Astrocyte of the spinal cord (primary cell): ENCODE data around the gene DUOXA1.

Source experiments
- DNase-seq: peaks from one replicate; pipeline ENCODE4 v3.0.0; 2011; ENCODE audit warnings: low read depth, low spot score
- H3K4me3 ChIP-seq: 2 replicates; pipeline ENCODE4 v1.5.1; 2011; ENCODE audit warnings: low read depth, mild to moderate bottlenecking, low read length, moderate library complexity
- in situ Hi-C: cut with HindIII; loops from 2 replicates; pipeline ENCODE4 v1.10.0; 2017; ENCODE audit warnings: low sequenced_read_pairs
- TF ChIP-seq, protein P1 (sequence below): IDR thresholded peaks from 2 replicates; pipeline ENCODE4 v1.5.1; 2012; ENCODE audit warnings: low read depth, mild to moderate bottlenecking, low read length, inconsistent platforms

DUOXA1 gene

DNA sequence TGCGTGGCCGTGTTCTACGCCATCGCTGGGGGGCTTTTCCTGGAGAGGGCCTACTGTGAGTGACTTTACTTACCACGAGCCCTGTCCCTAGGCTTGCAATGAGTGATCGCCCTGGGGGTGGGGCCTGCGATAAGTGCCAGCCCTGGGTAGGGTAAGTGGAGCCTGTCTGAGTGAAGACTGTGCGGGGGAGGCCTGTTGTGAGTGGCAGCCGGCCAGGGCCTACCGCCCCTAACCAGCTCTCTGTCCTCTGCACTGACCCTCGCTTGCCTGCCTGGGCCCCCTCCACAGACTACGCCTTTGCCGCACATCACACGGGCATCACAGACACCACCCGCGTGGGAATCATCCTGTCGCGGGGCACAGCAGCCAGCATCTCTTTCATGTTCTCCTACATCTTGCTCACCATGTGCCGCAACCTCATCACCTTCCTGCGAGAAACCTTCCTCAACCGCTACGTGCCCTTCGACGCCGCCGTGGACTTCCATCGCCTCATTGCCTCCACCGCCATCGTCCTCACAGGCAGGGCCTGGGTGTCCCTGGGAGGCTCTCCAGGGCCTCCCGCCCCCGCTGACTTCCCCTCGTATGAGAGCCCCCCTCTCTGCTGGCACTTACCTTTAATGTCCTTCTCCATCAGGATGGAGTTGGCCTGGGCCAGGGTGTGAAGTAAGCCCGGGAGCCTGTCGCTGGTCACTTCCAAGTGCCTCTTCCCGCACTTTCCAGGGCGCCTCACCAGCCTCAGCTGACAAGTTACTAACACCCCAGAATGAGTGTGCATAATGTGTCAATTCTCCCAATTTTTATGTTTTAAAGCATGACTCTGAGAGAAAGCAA lies 22.5 kb upstream of the DUOXA1 start:
- TF ChIP-seq, protein P1, sequence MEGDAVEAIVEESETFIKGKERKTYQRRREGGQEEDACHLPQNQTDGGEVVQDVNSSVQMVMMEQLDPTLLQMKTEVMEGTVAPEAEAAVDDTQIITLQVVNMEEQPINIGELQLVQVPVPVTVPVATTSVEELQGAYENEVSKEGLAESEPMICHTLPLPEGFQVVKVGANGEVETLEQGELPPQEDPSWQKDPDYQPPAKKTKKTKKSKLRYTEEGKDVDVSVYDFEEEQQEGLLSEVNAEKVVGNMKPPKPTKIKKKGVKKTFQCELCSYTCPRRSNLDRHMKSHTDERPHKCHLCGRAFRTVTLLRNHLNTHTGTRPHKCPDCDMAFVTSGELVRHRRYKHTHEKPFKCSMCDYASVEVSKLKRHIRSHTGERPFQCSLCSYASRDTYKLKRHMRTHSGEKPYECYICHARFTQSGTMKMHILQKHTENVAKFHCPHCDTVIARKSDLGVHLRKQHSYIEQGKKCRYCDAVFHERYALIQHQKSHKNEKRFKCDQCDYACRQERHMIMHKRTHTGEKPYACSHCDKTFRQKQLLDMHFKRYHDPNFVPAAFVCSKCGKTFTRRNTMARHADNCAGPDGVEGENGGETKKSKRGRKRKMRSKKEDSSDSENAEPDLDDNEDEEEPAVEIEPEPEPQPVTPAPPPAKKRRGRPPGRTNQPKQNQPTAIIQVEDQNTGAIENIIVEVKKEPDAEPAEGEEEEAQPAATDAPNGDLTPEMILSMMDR, result no peak
- in situ Hi-C loops, result no loop called here
- DNase-seq, result no peak
- no peak overlapping the region for H3K4me3 ChIP-seq

DNA sequence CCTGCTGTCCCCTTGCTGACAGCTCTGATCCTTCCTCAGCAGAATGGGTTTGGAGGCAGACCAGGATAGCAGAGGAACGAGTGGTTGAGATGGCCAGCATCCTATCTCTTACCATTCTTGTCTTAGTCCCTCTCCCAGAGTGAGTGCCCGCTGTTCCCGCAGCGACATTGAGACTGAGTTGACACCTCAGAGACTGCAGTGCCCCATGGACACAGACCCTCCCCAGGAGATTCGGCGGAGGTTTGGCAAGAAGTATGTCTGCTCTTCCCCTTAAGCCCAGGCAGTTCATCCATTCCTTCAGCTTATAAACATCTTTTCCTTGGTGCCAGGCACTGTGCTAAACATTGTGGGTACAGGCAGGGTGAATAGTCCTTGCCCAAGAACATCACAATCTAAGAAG lies 21.3 kb upstream of the DUOXA1 start:
- no peak overlapping the region for H3K4me3 ChIP-seq
- in situ Hi-C loops, result no loop called here
- no peak for DNase-seq
- TF ChIP-seq, protein P1, result no peak

DNA sequence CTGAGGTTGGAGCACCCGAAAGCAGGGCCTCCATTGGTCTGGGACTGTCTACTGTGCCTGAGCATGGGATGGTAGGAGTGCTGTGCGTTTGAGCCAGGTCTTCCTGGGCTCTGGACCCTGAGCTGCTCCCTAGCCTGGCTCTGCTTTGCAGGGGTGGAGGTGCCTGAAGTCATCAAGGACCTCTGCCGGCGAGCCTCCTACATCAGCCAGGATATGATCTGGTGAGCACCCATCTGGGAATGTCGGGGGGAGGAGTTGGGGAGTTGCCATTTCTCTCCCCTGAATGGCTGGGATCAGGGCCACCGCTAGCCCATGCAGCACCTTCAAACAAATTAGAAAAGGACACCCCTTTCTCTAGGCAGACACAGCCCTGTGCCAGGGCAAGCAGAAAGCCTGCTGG lies 20.8 kb upstream of the DUOXA1 start:
- no peak for DNase-seq
- in situ Hi-C loops, result no loop called here
- no peak overlapping the region for H3K4me3 ChIP-seq
- TF ChIP-seq, protein P1, result no peak

DNA sequence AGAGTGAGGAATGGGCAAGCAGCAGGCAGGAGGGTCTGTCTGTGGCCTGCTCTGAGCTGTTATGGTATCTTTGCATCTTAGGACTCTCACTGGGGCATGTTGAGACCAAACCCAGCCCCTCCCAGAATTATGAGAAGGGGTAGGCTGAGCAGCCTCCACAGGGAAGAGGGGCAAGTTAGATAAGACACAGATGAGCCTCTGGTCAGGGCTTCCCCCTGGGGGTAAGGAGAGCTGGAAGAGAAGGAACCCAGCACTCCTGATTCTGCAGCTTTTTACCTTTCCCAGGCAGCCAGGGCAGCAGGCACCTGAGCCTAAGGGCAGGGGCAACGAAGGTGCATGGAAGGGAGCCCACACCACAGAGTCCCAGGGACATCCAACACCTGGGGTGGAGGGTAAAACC lies 19.4 kb upstream of the DUOXA1 start:
- TF ChIP-seq, protein P1, result no peak
- in situ Hi-C loops, result no loop called here
- no peak overlapping the region for H3K4me3 ChIP-seq
- DNase-seq, result no peak

DNA sequence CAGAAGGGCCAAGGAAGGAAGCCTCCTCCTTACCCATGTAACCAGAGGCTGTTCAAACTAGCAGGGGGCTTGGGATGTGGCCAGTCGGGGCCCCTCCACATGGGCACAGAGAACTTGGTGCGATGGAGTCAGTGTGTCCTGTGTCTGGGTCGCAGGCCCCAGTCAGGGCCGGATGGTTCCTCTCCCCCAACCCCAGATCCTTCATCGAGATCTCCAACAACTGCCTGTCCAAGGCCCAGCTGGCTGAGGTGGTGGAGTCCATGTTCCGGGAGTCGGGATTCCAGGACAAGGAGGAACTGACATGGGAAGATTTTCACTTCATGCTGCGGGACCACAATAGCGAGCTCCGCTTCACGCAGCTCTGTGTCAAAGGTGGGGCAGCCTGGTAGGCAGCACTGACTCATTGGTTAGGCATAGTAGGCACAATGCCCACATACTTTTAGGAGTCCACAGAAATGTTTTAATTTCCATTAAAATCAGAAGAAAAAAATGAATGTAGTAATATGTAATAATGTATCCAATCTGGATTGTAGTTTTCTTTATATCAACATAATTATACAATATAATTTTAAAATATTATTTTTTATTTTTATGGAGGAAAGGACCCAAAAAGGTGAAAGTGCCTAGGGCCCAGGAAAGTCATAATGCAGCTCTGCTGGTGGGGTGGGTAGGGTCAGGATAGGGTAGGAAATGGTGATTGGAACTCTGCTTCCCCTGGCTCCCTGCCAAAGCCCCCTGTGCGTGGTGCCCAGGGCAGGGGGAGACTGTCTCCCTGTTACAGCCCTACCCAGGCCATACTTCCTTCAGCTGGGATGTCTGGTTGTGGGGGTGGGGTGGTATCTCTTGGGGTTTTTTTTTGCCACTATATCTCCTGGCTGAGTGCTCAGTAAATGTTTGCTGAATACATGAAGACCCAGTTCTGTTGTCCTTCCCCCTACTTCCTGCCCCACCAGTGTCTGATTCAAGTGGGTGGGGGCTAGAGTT lies 18.7 kb upstream of the DUOXA1 start:
- DNase-seq, result no peak
- in situ Hi-C loops, result no loop called here
- no peak overlapping the region for H3K4me3 ChIP-seq
- TF ChIP-seq, protein P1, result no peak

DNA sequence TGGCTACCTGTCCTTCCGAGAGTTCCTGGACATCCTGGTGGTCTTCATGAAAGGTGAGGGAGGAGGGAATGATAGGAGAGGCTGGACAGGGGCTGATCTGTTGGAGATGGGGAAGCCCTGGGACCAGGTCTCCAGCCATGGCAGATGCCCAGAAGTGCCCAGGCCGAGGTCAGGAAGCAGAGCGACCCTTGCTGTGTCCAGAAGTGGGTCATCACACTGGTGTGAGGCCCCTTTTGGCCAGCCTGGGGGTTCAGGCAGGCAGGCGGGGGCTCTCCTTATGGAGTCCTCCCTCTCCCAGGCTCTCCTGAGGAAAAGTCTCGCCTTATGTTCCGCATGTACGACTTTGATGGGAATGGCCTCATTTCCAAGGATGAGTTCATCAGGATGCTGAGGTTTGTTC lies 17.9 kb upstream of the DUOXA1 start:
- in situ Hi-C loops, result no loop called here
- no peak for DNase-seq
- no peak overlapping the region for H3K4me3 ChIP-seq
- TF ChIP-seq, protein P1, result no peak
